ENCODE results near the gene AIFM1. TPM values are rescaled to one million over a fixed set of nuclear protein-coding genes. Genes with fewer than 3 reads are reported as not detected.

Gene AIFM1
- total RNA-seq, 1 donor from 2014 or later: 30.8 TPM

- intact Hi-C loops (cut with micrococcal nuclease): no loop called here
- H3K4me1 Mint-ChIP-seq: peaks cover 20% of the 10 kb centered on the region
- ATAC-seq (ENCODE audit: low read depth) (no peak), DNase-seq (no peak)
- H3K36me3 Mint-ChIP-seq (ENCODE audit: low read depth): peaks cover 5% of the 10 kb centered on the region
- H3K27me3 Mint-ChIP-seq: no peaks in the 10 kb centered on the region
- peak overlapping the region; percentile 71 for H3K27ac Mint-ChIP-seq
- ChIA-PET CTCF (no interaction called here), POLR2A (interaction anchor here (0.7 kb wide), 1 partner anchor 26 kb away, joined by 4 read pairs; no protein-coding TSS in a partner anchor)
- H3K9me3 Mint-ChIP-seq: no peaks in the 10 kb centered on the region
- no peak overlapping the region for H3K4me3 Mint-ChIP-seq
- TF ChIP-seq, protein P1, sequence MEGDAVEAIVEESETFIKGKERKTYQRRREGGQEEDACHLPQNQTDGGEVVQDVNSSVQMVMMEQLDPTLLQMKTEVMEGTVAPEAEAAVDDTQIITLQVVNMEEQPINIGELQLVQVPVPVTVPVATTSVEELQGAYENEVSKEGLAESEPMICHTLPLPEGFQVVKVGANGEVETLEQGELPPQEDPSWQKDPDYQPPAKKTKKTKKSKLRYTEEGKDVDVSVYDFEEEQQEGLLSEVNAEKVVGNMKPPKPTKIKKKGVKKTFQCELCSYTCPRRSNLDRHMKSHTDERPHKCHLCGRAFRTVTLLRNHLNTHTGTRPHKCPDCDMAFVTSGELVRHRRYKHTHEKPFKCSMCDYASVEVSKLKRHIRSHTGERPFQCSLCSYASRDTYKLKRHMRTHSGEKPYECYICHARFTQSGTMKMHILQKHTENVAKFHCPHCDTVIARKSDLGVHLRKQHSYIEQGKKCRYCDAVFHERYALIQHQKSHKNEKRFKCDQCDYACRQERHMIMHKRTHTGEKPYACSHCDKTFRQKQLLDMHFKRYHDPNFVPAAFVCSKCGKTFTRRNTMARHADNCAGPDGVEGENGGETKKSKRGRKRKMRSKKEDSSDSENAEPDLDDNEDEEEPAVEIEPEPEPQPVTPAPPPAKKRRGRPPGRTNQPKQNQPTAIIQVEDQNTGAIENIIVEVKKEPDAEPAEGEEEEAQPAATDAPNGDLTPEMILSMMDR (IDR thresholded peaks at IDR 0.05): no peak
Measured at GRCh38 chrX:130184168-130184567, 18.5 kb upstream of the AIFM1 start.

GRCh38 chrX:130179579-130180215, 14.1 kb upstream of the AIFM1 start:
- DNase-seq (no peak), ATAC-seq (ENCODE audit: low read depth) (no peak)
- CTCF ChIA-PET: no interaction called here
- no peaks in the 10 kb centered on the region for H3K27me3 Mint-ChIP-seq
- TF ChIP-seq, protein P1 (IDR thresholded peaks at IDR 0.05): no peak
- no peak overlapping the region for H3K4me3 Mint-ChIP-seq
- POLR2A ChIA-PET: interaction anchor here (0.7 to 1.0 kb wide), 2 partner anchors 14 to 453 kb away, joined by 3 read pairs; partner anchors contain the start of gene AIFM1
- peaks cover 42% of the 10 kb centered on the region for H3K4me1 Mint-ChIP-seq
- H3K36me3 Mint-ChIP-seq (ENCODE audit: low read depth): peaks cover 5% of the 10 kb centered on the region
- H3K27ac Mint-ChIP-seq: no peak overlapping the region
- intact Hi-C loops (cut with micrococcal nuclease): no loop called here
- H3K9me3 Mint-ChIP-seq: no peaks in the 10 kb centered on the region

- no peak for DNase-seq
- POLR2A ChIA-PET: interaction anchor here (0.7 to 1.2 kb wide), 2 partner anchors 226 to 454 kb away, joined by 3 read pairs; no protein-coding TSS in a partner anchor
- Mint-ChIP-seq H3K4me3 (no peak overlapping the region), H3K27me3 (no peaks in the 10 kb centered on the region), H3K27ac (no peak overlapping the region), H3K36me3 (ENCODE audit: low read depth) (peaks cover 5% of the 10 kb centered on the region), H3K4me1 (peaks cover 44% of the 10 kb centered on the region), H3K9me3 (no peaks in the 10 kb centered on the region)
- CTCF ChIA-PET: no interaction called here
- intact Hi-C loops (cut with micrococcal nuclease): no loop called here
- ATAC-seq (ENCODE audit: low read depth): no peak
- TF ChIP-seq, protein P1 (IDR thresholded peaks at IDR 0.05): no peak
Measured at GRCh38 chrX:130179170-130179569, 13.5 kb upstream of the AIFM1 start.

GRCh38 chrX:130176942-130177341, 11.3 kb upstream of the AIFM1 start:
- no peak for ATAC-seq (ENCODE audit: low read depth)
- Mint-ChIP-seq H3K4me1 (peaks cover 59% of the 10 kb centered on the region), H3K4me3 (no peak overlapping the region), H3K36me3 (ENCODE audit: low read depth) (peaks cover 5% of the 10 kb centered on the region), H3K27me3 (no peaks in the 10 kb centered on the region), H3K27ac (peak overlapping the region; percentile 85), H3K9me3 (no peaks in the 10 kb centered on the region)
- ChIA-PET POLR2A (interaction anchor here (1.0 to 3.3 kb wide), 3 partner anchors 11 to 97 kb away, joined by 3 to 15 read pairs (median 4); partner anchors contain the start of gene AIFM1), CTCF (interaction anchor here (1.0 to 2.1 kb wide), 3 partner anchors 11 to 56 kb away, joined by 3 to 12 read pairs (median 5); partner anchors contain the start of gene AIFM1)
- intact Hi-C loops (cut with micrococcal nuclease): loop anchor here (1.0 kb wide), 1 partner anchor 12 kb away; the partner anchor contains the start of gene AIFM1
- DNase-seq: no peak
- TF ChIP-seq, protein P1 (IDR thresholded peaks at IDR 0.05): no peak

GRCh38 chrX:130176354-130176776, 10.7 kb upstream of the AIFM1 start:
- ChIA-PET POLR2A (interaction anchor here (0.6 to 3.3 kb wide), 5 partner anchors 10 to 96 kb away, joined by 3 to 15 read pairs (median 4); partner anchors contain the start of gene AIFM1), CTCF (interaction anchor here (1.0 to 2.1 kb wide), 4 partner anchors 11 to 115 kb away, joined by 3 to 12 read pairs (median 4); partner anchors contain the start of gene AIFM1)
- TF ChIP-seq, protein P1 (IDR thresholded peaks at IDR 0.05): no peak
- peaks cover 59% of the 10 kb centered on the region for H3K4me1 Mint-ChIP-seq
- DNase-seq (no peak), ATAC-seq (ENCODE audit: low read depth) (peak; percentile 79)
- H3K36me3 Mint-ChIP-seq (ENCODE audit: low read depth): peaks cover 5% of the 10 kb centered on the region
- intact Hi-C loops (cut with micrococcal nuclease): loop anchor here (1.0 kb wide), 1 partner anchor 11 kb away; the partner anchor contains the start of gene AIFM1
- peak overlapping the region; percentile 85 for H3K27ac Mint-ChIP-seq
- H3K4me3 Mint-ChIP-seq: no peak overlapping the region
- H3K27me3 Mint-ChIP-seq: no peaks in the 10 kb centered on the region
- H3K9me3 Mint-ChIP-seq: no peaks in the 10 kb centered on the region
